Spleen (tissue), 11 donors: ENCODE measurements around the gene CNKSR3. TPM values are rescaled to one million over a fixed set of nuclear protein-coding genes. Genes with fewer than 3 reads are reported as not detected.
A peak's percentile ranks its signal among the peaks of the same experiment; 100 is the strongest.

Source experiments
- DNase-seq: peaks from one replicate; pipeline ENCODE4 v3.0.0-alpha.2; 2020
- H3K27ac ChIP-seq, 8 donors: fragments of 200-600 bp; sonication (generic) in 7 of 8; 1 replicate in 4 of 8; 2 replicates in 4 of 8; pipeline versions ENCODE4 v1.5.0 to v1.8.0; 2016 to 2021; ENCODE audit warnings: inconsistent platforms in 4 of 8, mild to moderate bottlenecking in 4 of 8, moderate library complexity in 1 of 8
- H3K27me3 ChIP-seq, 7 donors: fragments of 200-600 bp; sonication (generic) in 6 of 7; replicated peaks in 1 of 7; 1 replicate in 4 of 7; 2 replicates in 3 of 7; pipeline versions ENCODE4 v1.5.0 to v1.8.0; 2016 to 2021; ENCODE audit warnings: inconsistent platforms in 3 of 7, mild to moderate bottlenecking in 1 of 7
- H3K36me3 ChIP-seq, 6 donors: fragments of 200-600 bp; sonication (generic) in 5 of 6; 1 replicate in 4 of 6; 2 replicates in 2 of 6; pipeline versions ENCODE4 v1.5.0 to v1.8.0; 2016 to 2021; ENCODE audit warnings: inconsistent platforms in 2 of 6
- H3K4me1 ChIP-seq, 6 donors: fragments of 200-600 bp; sonication (generic) in 5 of 6; 1 replicate in 3 of 6; 2 replicates in 3 of 6; pipeline versions ENCODE4 v1.5.0 to v1.8.0; 2016 to 2021; ENCODE audit warnings: inconsistent platforms in 3 of 6
- H3K4me3 ChIP-seq, 8 donors: fragments of 200-600 bp; sonication (generic) in 7 of 8; 1 replicate in 4 of 8; 2 replicates in 4 of 8; pipeline versions ENCODE4 v1.5.0 to v1.8.0; 2016 to 2021; ENCODE audit warnings: inconsistent platforms in 4 of 8, mild to moderate bottlenecking in 4 of 8, moderate library complexity in 2 of 8
- H3K9me3 ChIP-seq, 8 donors: fragments of 200-600 bp; sonication (generic) in 7 of 8; 1 replicate in 4 of 8; 2 replicates in 4 of 8; pipeline versions ENCODE4 v1.5.0 to v1.8.0; 2016 to 2021; ENCODE audit warnings: inconsistent platforms in 4 of 8
- POLR2A ChIP-seq, 3 donors: fragments of 450-650 bp; IDR thresholded peaks; one replicate each; pipeline ENCODE4 v1.5.1; 2017; ENCODE audit warnings: antibody characterized with exemption in 3 of 3, mild to moderate bottlenecking in 1 of 3
- POLR2AphosphoS5 ChIP-seq, 3 donors: sonication (generic); formaldehyde crosslinking; IDR thresholded peaks; one replicate each; pipeline ENCODE4 v1.5.1; 2017; ENCODE audit warnings: antibody characterized with exemption in 3 of 3
- WGBS, 5 donors: extraction: QIAGEN DNeasy Blood & Tissue Kit in 3 of 5; methylation state at CpG; one replicate each; pipeline versions ENCODE4 v1.1.5 to v1.1.7; 2013 to 2018; 5-methylcytosine and 5-hydroxymethylcytosine counted together
- intact Hi-C: fragments of 100-400 bp; cut with DNase I; formaldehyde crosslinking; loops from one replicate; pipeline ENCODE4 v1.15.0; 2023; ENCODE audit warnings: low total_unique reads
- polyA plus RNA-seq, 3 donors: library from polyadenylated mRNA; stranded (reverse); fragments of 200-250 nt; gene quantifications; one replicate each; pipeline ENCODE4 v1.2.1, GENCODE V29; 2013
- total RNA-seq, 7 donors: library from RNA; depleted of rRNA in 3 of 7; stranded (reverse); fragments of >200 nt in 3 of 7; fragmentation: NEBNext Ultra II Directional in 4 of 7; extraction: Animal tissue kit (Norgen Biotek cat#: 25700) in 4 of 7; gene quantifications; one replicate each; pipeline versions ENCODE4 v1.1.0 to v1.2.1, GENCODE V29; 2016 to 2021
- TF ChIP-seq, protein P1 (sequence below), 11 experiments: fragments of 200-600 bp in 7 of 11; fragments of 450-650 bp in 4 of 11; sonication (generic) in 4 of 11; IDR thresholded peaks in 8 of 11; conservative IDR thresholded peaks in 3 of 11; 1 replicate in 7 of 11; 2 replicates in 4 of 11; pipeline versions ENCODE4 v1.4.0 to v1.8.0; 2016 to 2021; ENCODE audit warnings: antibody characterized with exemption in 11 of 11, inconsistent platforms in 4 of 11, mild to moderate bottlenecking in 1 of 11
- donor health status: healthy with polysubstance abuse.
- donor health status: DM: no; HTN: no; CAD: no; lungs with moderate emphysema.
- donor health status: DM: no; HTN: no; CAD: no.
- donor health status: Bipolar disorder and iron deficiency.
- donor health status: healthy.
- donor health status: DM: no; HTN: no; CAD: no.
- donor health status: DM: yes; HTN: yes; CAD: no.

Gene CNKSR3
- total and polyA plus RNA-seq, 10 donors: 1.7 to 45.0 (median 18.0) TPM

DNA sequence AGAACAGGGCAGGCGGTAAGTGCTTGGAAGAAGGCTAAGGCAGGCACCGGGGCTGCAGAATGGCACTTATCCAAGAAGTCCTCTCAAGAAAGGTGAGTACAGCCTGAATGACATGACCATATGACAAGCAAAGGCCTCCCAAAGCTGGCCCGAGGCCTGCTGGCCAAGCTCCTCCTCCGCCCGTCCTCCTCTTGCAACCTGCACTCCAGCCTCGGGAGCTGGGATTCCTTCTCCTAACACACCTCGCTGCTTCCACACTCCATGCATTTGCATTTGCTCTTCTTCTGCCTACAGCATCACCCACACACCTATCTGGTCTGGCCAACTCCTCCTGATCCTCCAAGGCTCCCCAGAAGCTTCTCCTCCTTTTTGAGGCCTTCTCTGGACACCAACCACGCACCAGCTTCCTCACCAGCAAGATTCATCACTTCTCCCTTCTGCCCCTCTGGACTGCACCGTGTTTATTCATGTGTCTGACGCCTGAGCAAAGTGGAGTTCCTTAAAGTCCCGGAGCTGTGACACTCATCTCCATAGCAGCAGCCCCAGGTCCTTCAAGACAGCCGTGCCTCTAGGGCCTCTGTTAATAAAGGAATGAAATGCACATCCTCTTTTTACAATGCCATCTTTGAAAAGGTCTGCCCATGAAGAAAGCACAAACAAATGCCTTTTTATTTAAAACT lies 32.3 kb downstream of the CNKSR3 start:
- Histone ChIP-seq H3K36me3 (no peaks in the 10 kb centered on the region), H3K9me3 (no peaks in the 10 kb centered on the region), H3K27me3 (no peaks in the 10 kb centered on the region), H3K27ac (no peak overlapping the region), H3K4me1 (peaks cover 0 to 26% (median 11%) of the 10 kb centered on the region in 6 donors), H3K4me3 (no peak overlapping the region)
- 63 to 69% (median 67%) methylated on average over 12 of the region's 12 CpGs for WGBS, 5 donors
- intact Hi-C loops: no loop called here
- DNase-seq: peak; percentile 63
- TF ChIP-seq POLR2AphosphoS5 (IDR thresholded peaks at IDR 0.05): no peak
- no peak for TF ChIP-seq POLR2A (IDR thresholded peaks at IDR 0.05)
- TF ChIP-seq, protein P1, sequence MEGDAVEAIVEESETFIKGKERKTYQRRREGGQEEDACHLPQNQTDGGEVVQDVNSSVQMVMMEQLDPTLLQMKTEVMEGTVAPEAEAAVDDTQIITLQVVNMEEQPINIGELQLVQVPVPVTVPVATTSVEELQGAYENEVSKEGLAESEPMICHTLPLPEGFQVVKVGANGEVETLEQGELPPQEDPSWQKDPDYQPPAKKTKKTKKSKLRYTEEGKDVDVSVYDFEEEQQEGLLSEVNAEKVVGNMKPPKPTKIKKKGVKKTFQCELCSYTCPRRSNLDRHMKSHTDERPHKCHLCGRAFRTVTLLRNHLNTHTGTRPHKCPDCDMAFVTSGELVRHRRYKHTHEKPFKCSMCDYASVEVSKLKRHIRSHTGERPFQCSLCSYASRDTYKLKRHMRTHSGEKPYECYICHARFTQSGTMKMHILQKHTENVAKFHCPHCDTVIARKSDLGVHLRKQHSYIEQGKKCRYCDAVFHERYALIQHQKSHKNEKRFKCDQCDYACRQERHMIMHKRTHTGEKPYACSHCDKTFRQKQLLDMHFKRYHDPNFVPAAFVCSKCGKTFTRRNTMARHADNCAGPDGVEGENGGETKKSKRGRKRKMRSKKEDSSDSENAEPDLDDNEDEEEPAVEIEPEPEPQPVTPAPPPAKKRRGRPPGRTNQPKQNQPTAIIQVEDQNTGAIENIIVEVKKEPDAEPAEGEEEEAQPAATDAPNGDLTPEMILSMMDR (IDR thresholded peaks at IDR 0.05 in 8 of 11, conservative IDR thresholded peaks at IDR 0.05 in 3 of 11): no peak

DNA sequence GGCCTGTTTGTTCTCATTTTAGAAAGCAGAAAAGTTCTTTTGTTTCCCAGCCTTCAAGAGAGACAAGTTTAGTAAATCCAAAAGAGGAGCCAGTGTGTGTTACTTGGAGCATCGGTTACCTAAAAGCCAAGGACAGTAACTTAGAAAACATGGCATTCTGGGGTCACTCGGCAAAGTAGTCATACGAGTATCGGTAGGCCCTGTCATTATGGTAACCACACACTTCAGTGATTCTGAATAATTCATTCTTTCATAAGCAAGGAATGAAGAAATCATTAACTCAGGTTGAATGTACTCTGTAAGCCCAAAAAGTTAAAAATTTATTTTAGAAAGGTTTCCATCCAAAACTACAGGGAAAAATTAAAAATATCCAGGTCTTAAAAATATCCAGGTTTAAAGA lies 34.0 kb downstream of the CNKSR3 start:
- TF ChIP-seq POLR2AphosphoS5 (IDR thresholded peaks at IDR 0.05) (no peak), POLR2A (IDR thresholded peaks at IDR 0.05) (no peak)
- TF ChIP-seq, protein P1 (IDR thresholded peaks at IDR 0.05 in 8 of 11, conservative IDR thresholded peaks at IDR 0.05 in 3 of 11): no peak
- intact Hi-C loops: no loop called here
- DNase-seq: no peak

DNA sequence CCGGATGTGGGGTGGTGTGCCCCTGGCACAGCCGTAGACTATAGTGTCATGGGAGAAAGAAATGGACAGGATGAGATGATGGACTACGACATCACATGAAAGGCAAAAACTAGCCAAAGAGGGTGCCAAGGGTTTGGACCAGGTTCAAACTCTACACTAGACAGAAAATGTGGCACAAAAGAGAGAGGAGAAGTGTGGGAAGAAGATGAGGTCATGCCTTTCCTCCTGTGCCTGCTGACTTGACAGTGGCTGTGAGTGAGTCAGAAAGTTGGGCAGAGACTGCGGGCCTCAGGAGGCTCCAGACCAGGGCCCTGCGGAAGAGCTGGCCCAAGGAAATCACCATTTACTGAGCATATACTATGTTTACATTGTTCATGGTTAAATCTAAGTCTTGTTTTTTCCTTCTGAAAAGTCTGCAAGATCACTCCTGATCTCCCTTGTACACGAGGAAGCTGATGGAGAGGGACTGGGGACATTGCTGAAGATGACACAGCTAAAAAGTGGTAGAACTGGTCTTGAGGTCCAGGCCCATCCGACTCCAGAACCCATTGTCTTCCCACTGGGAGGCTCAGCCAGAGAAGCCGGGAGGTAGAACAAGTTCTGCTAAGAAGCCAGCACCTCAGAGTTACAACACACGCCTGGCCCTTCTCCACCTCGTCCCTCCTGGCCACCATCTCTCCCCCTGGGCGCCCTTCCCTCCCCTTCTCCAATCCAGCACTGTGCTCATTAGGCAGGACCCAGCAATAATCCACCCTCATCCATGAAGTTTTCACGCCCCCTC lies 35.6 kb downstream of the CNKSR3 start:
- Histone ChIP-seq H3K9me3 (peaks cover 0 to 11% (median 8%) of the 10 kb centered on the region in 8 donors), H3K27me3 (no peaks in the 10 kb centered on the region), H3K36me3 (no peaks in the 10 kb centered on the region), H3K4me3 (no peak overlapping the region), H3K27ac (no peak overlapping the region), H3K4me1 (peaks cover 0 to 15% (median 6%) of the 10 kb centered on the region in 6 donors)
- 85 to 97% (median 87%) methylated on average over 12 of the region's 12 CpGs for WGBS, 5 donors
- TF ChIP-seq POLR2A (IDR thresholded peaks at IDR 0.05): no peak
- TF ChIP-seq, protein P1 (IDR thresholded peaks at IDR 0.05 in 8 of 11, conservative IDR thresholded peaks at IDR 0.05 in 3 of 11): no peak
- TF ChIP-seq POLR2AphosphoS5 (IDR thresholded peaks at IDR 0.05): no peak
- peak; percentile 47 for DNase-seq
- intact Hi-C loops: no loop called here

More for the DNA sequence above, 34.0 kb downstream of the CNKSR3 start:
- Histone ChIP-seq H3K27me3 (no peaks in the 10 kb centered on the region), H3K4me3 (no peak overlapping the region), H3K27ac (no peak overlapping the region), H3K36me3 (no peaks in the 10 kb centered on the region), H3K4me1 (peaks cover 0 to 18% (median 6%) of the 10 kb centered on the region in 6 donors), H3K9me3 (no peaks in the 10 kb centered on the region)
- 80 to 96% (median 92%) methylated on average over 4 of the region's 4 CpGs for WGBS, 5 donors

DNA sequence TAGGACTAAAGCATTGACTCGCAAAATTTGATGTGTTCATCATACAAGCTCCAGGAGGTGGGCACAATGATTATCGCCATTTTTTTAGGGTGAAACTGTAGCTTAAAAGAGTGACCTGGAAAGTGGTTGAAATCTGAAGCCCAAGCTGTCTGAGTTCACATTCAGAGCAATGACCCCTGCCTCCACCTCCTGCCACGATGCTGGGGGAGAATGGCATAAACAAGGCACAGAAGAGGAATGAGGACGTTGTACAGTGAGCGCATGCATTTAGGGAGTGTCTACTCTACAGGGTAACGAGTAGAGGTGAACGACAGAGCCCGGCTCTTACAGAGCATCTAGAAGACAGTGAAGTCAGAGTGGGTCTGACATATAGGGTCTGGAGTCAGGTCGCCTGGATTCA lies 37.2 kb downstream of the CNKSR3 start:
- TF ChIP-seq, protein P1 (IDR thresholded peaks at IDR 0.05 in 8 of 11, conservative IDR thresholded peaks at IDR 0.05 in 3 of 11): no peak
- TF ChIP-seq POLR2A (IDR thresholded peaks at IDR 0.05) (no peak), POLR2AphosphoS5 (IDR thresholded peaks at IDR 0.05) (no peak)
- intact Hi-C loops: no loop called here
- Histone ChIP-seq H3K27me3 (no peaks in the 10 kb centered on the region), H3K9me3 (peaks cover 0 to 11% (median 8%) of the 10 kb centered on the region in 8 donors), H3K36me3 (no peaks in the 10 kb centered on the region), H3K4me1 (peaks cover 0 to 5% (median 2%) of the 10 kb centered on the region in 6 donors), H3K27ac (no peak overlapping the region), H3K4me3 (no peak overlapping the region)
- DNase-seq: peak; percentile 22
- WGBS, 5 donors: 82 to 91% (median 88%) methylated on average over 9 of the region's 9 CpGs
